ENCODE results near the gene RNFT2. TPM values are rescaled to one million over a fixed set of nuclear protein-coding genes. Genes with fewer than 3 reads are reported as not detected.

The RNFT2 gene
- total RNA-seq, 6 experiments from 2014 or later = 7.1 to 12.0 (median 11.2) TPM

GRCh38 chr12:116719731-116720528 lies 18.2 kb upstream of the RNFT2 start:
- Mint-ChIP-seq H3K27ac (no peak overlapping the region), H3K4me3 (no peak overlapping the region), H3K27me3 (ENCODE audit: insufficient read depth) (no peaks in the 10 kb centered on the region), H3K4me1 (ENCODE audit: low read depth) (peaks cover 30% of the 10 kb centered on the region), H3K36me3 (ENCODE audit: low read depth) (peaks cover 13% of the 10 kb centered on the region), H3K9me3 (no peaks in the 10 kb centered on the region)
- DNase-seq = no peak
- TF ChIP-seq CTCF (IDR thresholded peaks at IDR 0.05) = no peak

GRCh38 chr12:116722245-116722644 lies 15.9 kb upstream of the RNFT2 start:
- Mint-ChIP-seq H3K9me3 (no peaks in the 10 kb centered on the region), H3K36me3 (ENCODE audit: low read depth) (0 out of 2 replicates have a peak, but pooled peaks cover under 1% of the 10 kb centered on the region), H3K4me1 (ENCODE audit: low read depth) (peaks cover 34% of the 10 kb centered on the region), H3K4me3 (no peak overlapping the region), H3K27ac (no peak overlapping the region), H3K27me3 (ENCODE audit: insufficient read depth) (no peaks in the 10 kb centered on the region)
- no peak for DNase-seq
- TF ChIP-seq CTCF (IDR thresholded peaks at IDR 0.05) = no peak

GRCh38 chr12:116726694-116727093 lies 11.4 kb upstream of the RNFT2 start:
- no peak for DNase-seq
- Mint-ChIP-seq H3K27ac (no peak overlapping the region), H3K36me3 (ENCODE audit: low read depth) (no peaks in the 10 kb centered on the region), H3K4me3 (no peak overlapping the region), H3K9me3 (no peaks in the 10 kb centered on the region), H3K4me1 (ENCODE audit: low read depth) (peaks cover 9% of the 10 kb centered on the region), H3K27me3 (ENCODE audit: insufficient read depth) (no peaks in the 10 kb centered on the region)
- TF ChIP-seq CTCF (IDR thresholded peaks at IDR 0.05) = no peak

- no peaks in the 10 kb centered on the region for H3K27me3 Mint-ChIP-seq (ENCODE audit: insufficient read depth)
- H3K4me3 Mint-ChIP-seq = no peak overlapping the region
- H3K4me1 Mint-ChIP-seq (ENCODE audit: low read depth) = peaks cover 9% of the 10 kb centered on the region
- 0 out of 2 replicates have a peak, but pooled peaks cover 3% of the 10 kb centered on the region for H3K36me3 Mint-ChIP-seq (ENCODE audit: low read depth)
- H3K27ac Mint-ChIP-seq = no peak overlapping the region
- DNase-seq = no peak
- no peaks in the 10 kb centered on the region for H3K9me3 Mint-ChIP-seq
- TF ChIP-seq CTCF (IDR thresholded peaks at IDR 0.05) = no peak
These were observed 10.9 kb upstream of the RNFT2 start for GRCh38 chr12:116727261-116727660.

- no peak overlapping the region for H3K4me3 Mint-ChIP-seq
- 0 out of 2 replicates have a peak, but pooled peaks cover 3% of the 10 kb centered on the region for H3K36me3 Mint-ChIP-seq (ENCODE audit: low read depth)
- no peak for TF ChIP-seq CTCF (IDR thresholded peaks at IDR 0.05)
- no peaks in the 10 kb centered on the region for H3K27me3 Mint-ChIP-seq (ENCODE audit: insufficient read depth)
- H3K4me1 Mint-ChIP-seq (ENCODE audit: low read depth) = peaks cover 9% of the 10 kb centered on the region
- no peak overlapping the region for H3K27ac Mint-ChIP-seq
- DNase-seq = no peak
- no peaks in the 10 kb centered on the region for H3K9me3 Mint-ChIP-seq
These were observed 10.2 kb upstream of the RNFT2 start for GRCh38 chr12:116727891-116728290.

All from HFFc6 (cell line).